ENCODE measurements around the gene PNMA6E.

PNMA6E gene

GRCh38 chrX:153446950-153447580, 45.9 kb upstream of the PNMA6E start:
- DNase-seq (ENCODE audit: low read depth): no peak
- TF ChIP-seq CTCF (conservative IDR thresholded peaks at IDR 0.05; ENCODE audit: low read depth, low read length): no peak
- no peak overlapping the region for H3K4me3 ChIP-seq (ENCODE audit: low read depth, low read length)

- no peak for DNase-seq (ENCODE audit: low read depth)
- TF ChIP-seq CTCF (conservative IDR thresholded peaks at IDR 0.05; ENCODE audit: low read depth, low read length): no peak
- no peak overlapping the region for H3K4me3 ChIP-seq (ENCODE audit: low read depth, low read length)
Measured at GRCh38 chrX:153446636-153446936, 45.4 kb upstream of the PNMA6E start.

- TF ChIP-seq CTCF (conservative IDR thresholded peaks at IDR 0.05; ENCODE audit: low read depth, low read length): no peak
- DNase-seq (ENCODE audit: low read depth): no peak
- no peak within 1 kb of the TSS for H3K4me3 ChIP-seq (ENCODE audit: low read depth, low read length)
Measured at GRCh38 chrX:153445856-153446635, 44.9 kb upstream of the PNMA6E start, which contains the start of gene TREX2. Gene TREX2, minus strand, starts transcription at chrX:153446056. Its CDS starts 626 bp downstream, at chrX:153445430.

- TF ChIP-seq CTCF (conservative IDR thresholded peaks at IDR 0.05; ENCODE audit: low read depth, low read length): no peak
- no peak for DNase-seq (ENCODE audit: low read depth)
- H3K4me3 ChIP-seq (ENCODE audit: low read depth, low read length): no peak overlapping the region
Measured at GRCh38 chrX:153445106-153445855, 44.1 kb upstream of the PNMA6E start.

- no peak for TF ChIP-seq CTCF (conservative IDR thresholded peaks at IDR 0.05; ENCODE audit: low read depth, low read length)
- DNase-seq (ENCODE audit: low read depth): no peak
- no peak overlapping the region for H3K4me3 ChIP-seq (ENCODE audit: low read depth, low read length)
Measured at GRCh38 chrX:153444333-153445011, 43.3 kb upstream of the PNMA6E start.

- no peak for DNase-seq (ENCODE audit: low read depth)
- TF ChIP-seq CTCF (conservative IDR thresholded peaks at IDR 0.05; ENCODE audit: low read depth, low read length): no peak
- H3K4me3 ChIP-seq (ENCODE audit: low read depth, low read length): no peak overlapping the region
Measured at GRCh38 chrX:153443476-153444332, 42.6 kb upstream of the PNMA6E start.

All from choroid plexus epithelial cell (primary cell).